Measurements from ENCODE around the gene ZAP70.

The ZAP70 gene

GRCh38 chr2:97734061-97735051 is 21.0 kb downstream of the ZAP70 start:
- DNase-seq (ENCODE audit: low read depth in 2 of 2), result no peak

GRCh38 chr2:97735161-97735561 is 21.8 kb downstream of the ZAP70 start:
- no peak for DNase-seq (ENCODE audit: low read depth in 2 of 2)

- no peak for DNase-seq (ENCODE audit: low read depth in 2 of 2)
These were observed 22.8 kb downstream of the ZAP70 start for GRCh38 chr2:97736185-97736584.

- DNase-seq (ENCODE audit: low read depth in 2 of 2), result no peak
These were observed 23.4 kb downstream of the ZAP70 start for GRCh38 chr2:97736608-97737330.

- DNase-seq (ENCODE audit: low read depth in 2 of 2), result no peak
These were observed 24.2 kb downstream of the ZAP70 start for GRCh38 chr2:97737421-97738178.

GRCh38 chr2:97738179-97739019 is 25.0 kb downstream of the ZAP70 start:
- DNase-seq (ENCODE audit: low read depth in 2 of 2), result no peak

- DNase-seq (ENCODE audit: low read depth in 2 of 2), result no peak
These were observed 25.9 kb downstream of the ZAP70 start for GRCh38 chr2:97739020-97739892.

GRCh38 chr2:97739893-97740245 is 26.5 kb downstream of the ZAP70 start:
- DNase-seq (ENCODE audit: low read depth in 2 of 2), result no peak

- DNase-seq (ENCODE audit: low read depth in 2 of 2), result no peak
These were observed 27.3 kb downstream of the ZAP70 start for GRCh38 chr2:97740590-97741182.

GRCh38 chr2:97741251-97741650 is 27.9 kb downstream of the ZAP70 start:
- DNase-seq (ENCODE audit: low read depth in 2 of 2), result no peak

- no peak for DNase-seq (ENCODE audit: low read depth in 2 of 2)
These were observed 28.3 kb downstream of the ZAP70 start for GRCh38 chr2:97741686-97742085.

GRCh38 chr2:97742381-97742847 is 29.0 kb downstream of the ZAP70 start:
- DNase-seq (ENCODE audit: low read depth in 2 of 2), result no peak

- no peak for DNase-seq (ENCODE audit: low read depth in 2 of 2)
These were observed 30.5 kb downstream of the ZAP70 start for GRCh38 chr2:97743913-97744312.

GRCh38 chr2:97745474-97746174 is 32.2 kb downstream of the ZAP70 start:
- no peak for DNase-seq (ENCODE audit: low read depth in 2 of 2)

- DNase-seq (ENCODE audit: low read depth in 2 of 2), result no peak
These were observed 33.9 kb downstream of the ZAP70 start for GRCh38 chr2:97747285-97747684.

GRCh38 chr2:97747716-97748115 is 34.3 kb downstream of the ZAP70 start:
- no peak for DNase-seq (ENCODE audit: low read depth in 2 of 2)

- DNase-seq (ENCODE audit: low read depth in 2 of 2), result no peak
These were observed 36.2 kb downstream of the ZAP70 start for GRCh38 chr2:97749581-97749980.

- no peak for DNase-seq (ENCODE audit: low read depth in 2 of 2)
These were observed 36.6 kb downstream of the ZAP70 start for GRCh38 chr2:97750017-97750416.

GRCh38 chr2:97751752-97752151 is 38.4 kb downstream of the ZAP70 start:
- DNase-seq (ENCODE audit: low read depth in 2 of 2), result no peak

Data from stimulated activated CD4-positive, alpha-beta T cell treated with anti-CD3 and anti-CD28 coated beads, Interleukin-1b, Interleukin-23, amount 100 ng/mL, for 4 hours (primary cell).